MCF 10A (cell line): Measurements from ENCODE around the gene TESPA1. TPM values are rescaled to one million over a fixed set of nuclear protein-coding genes. Genes with fewer than 3 reads are reported as not detected.

Experiments used
- Bru-seq: library from RNA; stranded (reverse); fragments of 400-500 nt; gene quantifications from one replicate; lab custom pipeline; 2021; lab: Mats Ljungman, UMichigan
- BruChase-seq, 2 experiments: library from RNA; stranded (reverse); fragments of 400-500 nt; gene quantifications; one replicate each; lab custom pipeline; 2021; lab: Mats Ljungman, UMichigan
- BruUV-seq: library from RNA; stranded (reverse); fragments of 400-500 nt; replicated peaks from 2 replicates; lab custom pipeline; 2021; lab: Mats Ljungman, UMichigan
- CTCF ChIA-PET: fragments of 300-600 bp; sonication (Branson Sonifier 250); formaldehyde crosslinking; extraction: SDS; loops from one replicate; lab custom pipeline; 2021; ENCODE audit warnings: antibody characterized with exemption, inconsistent platforms; lab: Yijun Ruan, JAX
- POLR2A ChIA-PET: fragments of 300-600, 350-650 bp; sonication (Branson Sonifier 250); formaldehyde crosslinking; extraction: SDS; loops from one replicate; lab custom pipeline; 2020; ENCODE audit warnings: antibody characterized with exemption, inconsistent platforms; lab: Yijun Ruan, JAX
- DNase-seq: peaks from one replicate; pipeline ENCODE4 v3.0.0-alpha.2; 2018; ENCODE audit not compliant: unreplicated experiment
- H3K27ac Mint-ChIP-seq: one replicate; pipeline ENCODE4 v1.8.0; 2022; ENCODE audit warnings: mild to moderate bottlenecking, low read depth, mixed read lengths; ENCODE audit not compliant: unreplicated experiment
- H3K27me3 Mint-ChIP-seq: one replicate; pipeline ENCODE4 v1.8.0; 2022; ENCODE audit warnings: mixed read lengths; ENCODE audit not compliant: insufficient read depth, unreplicated experiment
- H3K36me3 Mint-ChIP-seq: one replicate; pipeline ENCODE4 v1.8.0; 2022; ENCODE audit warnings: mild to moderate bottlenecking, moderate library complexity, mixed read lengths; ENCODE audit not compliant: insufficient read depth, unreplicated experiment
- H3K4me1 Mint-ChIP-seq: one replicate; pipeline ENCODE4 v1.8.0; 2022; ENCODE audit warnings: mixed read lengths; ENCODE audit not compliant: insufficient read depth, unreplicated experiment
- H3K4me3 Mint-ChIP-seq: one replicate; pipeline ENCODE4 v1.8.0; 2022; ENCODE audit warnings: mild to moderate bottlenecking, moderate library complexity, mixed read lengths; ENCODE audit not compliant: unreplicated experiment
- H3K9me3 Mint-ChIP-seq: one replicate; pipeline ENCODE4 v1.8.0; 2022; ENCODE audit warnings: mixed read lengths; ENCODE audit not compliant: unreplicated experiment
- intact Hi-C: fragments of 100-400 bp; cut with micrococcal nuclease; formaldehyde crosslinking; loops from 2 replicates; pipeline ENCODE4 v1.14.1; 2022
- long read RNA-seq: library from polyadenylated mRNA; stranded (forward); transcript quantifications from one replicate; pipeline ENCODE4 v2.0.0, GENCODE V29; 2022
- total RNA-seq: library from RNA; stranded (reverse); gene quantifications from 2 replicates; pipeline ENCODE4 v1.2.3, GENCODE V29; 2022
- TF ChIP-seq, protein P1 (sequence below): fragments of 200-600 bp; IDR thresholded peaks from one replicate; pipeline ENCODE4 v1.8.0; 2022; ENCODE audit warnings: antibody characterized with exemption, mild to moderate bottlenecking; ENCODE audit not compliant: unreplicated experiment

TESPA1 gene, protein sequence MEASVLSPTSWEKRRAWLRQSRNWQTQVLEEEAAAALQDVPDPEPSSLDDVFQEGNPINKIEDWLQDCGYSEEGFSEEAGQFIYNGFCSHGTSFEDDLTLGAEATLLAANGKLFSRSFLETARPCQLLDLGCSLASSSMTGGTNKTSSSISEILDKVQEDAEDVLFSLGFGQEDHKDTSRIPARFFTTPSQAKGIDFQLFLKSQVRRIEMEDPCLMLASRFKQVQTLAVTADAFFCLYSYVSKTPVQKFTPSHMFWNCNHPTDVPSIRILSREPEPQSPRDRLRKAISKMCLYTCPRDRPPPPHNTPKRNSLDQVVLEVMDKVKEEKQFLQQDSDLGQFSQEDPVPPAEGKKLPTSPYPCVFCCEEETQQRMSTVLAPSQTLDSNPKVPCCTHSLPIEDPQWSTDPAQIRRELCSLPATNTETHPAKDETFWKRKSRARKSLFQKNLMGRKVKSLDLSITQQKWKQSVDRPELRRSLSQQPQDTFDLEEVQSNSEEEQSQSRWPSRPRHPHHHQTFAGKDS
- total RNA-seq (not detected in 2 replicates), Bru-seq, nascent RNA (percentile 6 among the genes with signal in this experiment), BruChase-seq, experiment 1, labeled RNA remaining after a 6-hour chase (not detected), BruChase-seq, experiment 2, labeled RNA remaining after a 2-hour chase (not detected)
- long read RNA-seq = 0 reads

GRCh38 chr12:54984658-54985376 is at the start of gene TESPA1:
TSS of gene TESPA1 (minus strand) at chr12:54984762. CDS start at chr12:54974562, 10,200 bp downstream.
- H3K4me1 Mint-ChIP-seq = no peaks in the 10 kb centered on the region
- H3K27me3 Mint-ChIP-seq = peaks cover 77% of the 10 kb centered on the region
- H3K27ac Mint-ChIP-seq = no peak within 1 kb of the TSS
- peaks cover 5% of the 10 kb centered on the region for H3K36me3 Mint-ChIP-seq
- CTCF ChIA-PET = interaction anchor here (0.6 to 4.2 kb wide), 8 partner anchors 8 to 282 kb away, joined by 3 to 27 read pairs (median 4); no protein-coding TSS in a partner anchor
- no peak for DNase-seq
- intact Hi-C loops = no loop called here
- TF ChIP-seq, protein P1, sequence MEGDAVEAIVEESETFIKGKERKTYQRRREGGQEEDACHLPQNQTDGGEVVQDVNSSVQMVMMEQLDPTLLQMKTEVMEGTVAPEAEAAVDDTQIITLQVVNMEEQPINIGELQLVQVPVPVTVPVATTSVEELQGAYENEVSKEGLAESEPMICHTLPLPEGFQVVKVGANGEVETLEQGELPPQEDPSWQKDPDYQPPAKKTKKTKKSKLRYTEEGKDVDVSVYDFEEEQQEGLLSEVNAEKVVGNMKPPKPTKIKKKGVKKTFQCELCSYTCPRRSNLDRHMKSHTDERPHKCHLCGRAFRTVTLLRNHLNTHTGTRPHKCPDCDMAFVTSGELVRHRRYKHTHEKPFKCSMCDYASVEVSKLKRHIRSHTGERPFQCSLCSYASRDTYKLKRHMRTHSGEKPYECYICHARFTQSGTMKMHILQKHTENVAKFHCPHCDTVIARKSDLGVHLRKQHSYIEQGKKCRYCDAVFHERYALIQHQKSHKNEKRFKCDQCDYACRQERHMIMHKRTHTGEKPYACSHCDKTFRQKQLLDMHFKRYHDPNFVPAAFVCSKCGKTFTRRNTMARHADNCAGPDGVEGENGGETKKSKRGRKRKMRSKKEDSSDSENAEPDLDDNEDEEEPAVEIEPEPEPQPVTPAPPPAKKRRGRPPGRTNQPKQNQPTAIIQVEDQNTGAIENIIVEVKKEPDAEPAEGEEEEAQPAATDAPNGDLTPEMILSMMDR = no peak
- POLR2A ChIA-PET = no interaction called here
- no peaks in the 10 kb centered on the region for H3K9me3 Mint-ChIP-seq
- no peak within 1 kb of the TSS for H3K4me3 Mint-ChIP-seq
- no TSS peak for BruUV-seq

DNA sequence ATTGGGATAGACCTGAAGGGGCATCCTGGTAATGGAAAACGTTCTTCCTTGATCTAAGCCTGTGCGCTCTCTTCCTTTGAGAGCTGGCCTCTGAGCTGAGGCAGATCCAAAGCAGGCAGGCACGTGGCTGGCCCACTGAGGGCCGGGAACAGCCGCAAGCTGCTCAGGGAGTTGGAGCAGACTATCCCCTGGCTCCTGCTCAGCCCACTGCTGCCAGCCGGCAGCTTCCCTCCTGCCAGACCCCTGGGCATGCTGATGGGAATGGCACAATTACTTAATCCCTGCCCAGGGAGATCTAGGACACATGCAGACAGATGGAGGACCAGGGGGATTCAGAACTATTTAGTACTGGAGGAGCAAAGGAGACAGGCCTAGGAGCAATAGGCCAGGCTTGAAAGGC is 49.7 kb upstream of the TESPA1 start:
- Mint-ChIP-seq H3K27me3 (peaks cover 92% of the 10 kb centered on the region), H3K4me1 (no peaks in the 10 kb centered on the region), H3K27ac (no peak overlapping the region), H3K36me3 (no peaks in the 10 kb centered on the region), H3K4me3 (no peak overlapping the region), H3K9me3 (no peaks in the 10 kb centered on the region)
- ChIA-PET CTCF (interaction anchor here (0.7 to 1.6 kb wide), 3 partner anchors 22 to 38 kb away, joined by 3 to 9 read pairs (median 4); no protein-coding TSS in a partner anchor), POLR2A (no interaction called here)
- BruUV-seq = no TSS peak
- intact Hi-C loops = no loop called here
- TF ChIP-seq, protein P1 = no peak
- no peak for DNase-seq

DNA sequence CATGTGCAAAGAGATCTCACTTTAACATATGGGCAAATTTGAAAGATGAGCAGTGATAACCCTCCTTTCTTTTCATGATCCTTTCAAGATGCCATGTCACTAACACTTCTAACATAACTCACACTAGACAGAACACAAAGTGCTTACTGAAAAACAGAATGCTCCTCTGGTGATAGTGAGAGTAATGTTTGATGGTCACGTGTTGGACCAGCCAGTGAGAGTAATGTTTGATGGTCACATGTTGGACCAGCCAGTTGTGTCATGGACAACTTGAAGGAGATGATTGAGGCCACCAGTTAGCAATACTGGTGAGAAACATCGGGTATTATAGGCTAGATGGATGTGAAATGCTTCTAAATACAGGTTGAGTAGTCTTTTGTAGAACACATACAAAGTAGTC is 40.9 kb upstream of the TESPA1 start:
- BruUV-seq = no TSS peak
- Mint-ChIP-seq H3K36me3 (no peaks in the 10 kb centered on the region), H3K4me3 (no peak overlapping the region), H3K27ac (no peak overlapping the region), H3K27me3 (peaks cover 77% of the 10 kb centered on the region), H3K4me1 (no peaks in the 10 kb centered on the region), H3K9me3 (no peaks in the 10 kb centered on the region)
- CTCF ChIA-PET = interaction anchor here (0.6 to 1.0 kb wide), 3 partner anchors 47 to 594 kb away, joined by 3 to 4 read pairs (median 3); no protein-coding TSS in a partner anchor
- TF ChIP-seq, protein P1 = no peak
- intact Hi-C loops = no loop called here
- no peak for DNase-seq
- POLR2A ChIA-PET = no interaction called here
